SK-N-SH treated with all-trans-retinoic acid at 6 μM for 48 hours (cell line): ENCODE data around the gene IGSF9.

Experiments used
- ISL1 ChIP-seq: fragments of 250-450 bp; sonication (Bioruptor Pico); IDR thresholded peaks from 2 replicates; pipeline ENCODE4 v2.1.2; 2022; ENCODE audit warnings: mild to moderate bottlenecking, moderate library complexity
- OSR1 ChIP-seq: fragments of 250-450 bp; sonication (Bioruptor Pico); IDR thresholded peaks from 2 replicates; pipeline ENCODE4 v1.8.0; 2022; ENCODE audit warnings: moderate library complexity, mild to moderate bottlenecking, inconsistent platforms
- ZFP3 ChIP-seq: fragments of 250-450 bp; sonication (Bioruptor Pico); IDR thresholded peaks from 2 replicates; pipeline ENCODE4 v1.5.0; 2020; ENCODE audit warnings: mild to moderate bottlenecking, moderate library complexity
- ZFP30 ChIP-seq: fragments of 450-650 bp; formaldehyde crosslinking; IDR thresholded peaks from 2 replicates; pipeline ENCODE4 v1.5.0; 2022; ENCODE audit warnings: mild to moderate bottlenecking, moderate library complexity
- TF ChIP-seq, protein P1 (sequence below): fragments of 250-450 bp; sonication (Bioruptor Pico); IDR thresholded peaks from 2 replicates; pipeline ENCODE4 v1.5.1; 2021; ENCODE audit warnings: mild to moderate bottlenecking, moderate library complexity
- TF ChIP-seq, protein P2 (sequence below): fragments of 250-450 bp; sonication (Bioruptor Pico); IDR thresholded peaks from 2 replicates; pipeline ENCODE4 v1.8.0; 2021; ENCODE audit warnings: low read depth, mild to moderate bottlenecking, moderate library complexity, borderline replicate concordance

DNA sequence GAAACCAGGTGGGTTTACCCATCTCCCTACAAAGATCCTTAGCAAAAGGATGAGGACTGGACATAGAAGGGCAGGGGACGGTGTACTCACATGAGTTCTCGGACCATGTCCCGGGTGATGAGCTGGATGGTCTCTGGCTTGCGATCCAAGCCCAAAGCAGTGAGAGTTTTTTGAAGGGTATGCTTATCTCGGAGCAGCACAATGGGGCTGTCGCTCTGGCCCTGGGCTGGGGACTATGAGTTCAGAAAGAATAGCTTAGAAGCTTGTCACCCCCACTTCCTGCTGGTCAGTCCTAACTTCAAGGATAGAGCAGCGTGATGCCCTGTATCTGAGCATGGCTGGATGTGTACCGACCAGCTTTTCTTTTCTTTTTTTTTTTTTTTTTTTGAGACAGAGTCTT lies 55.0 kb downstream of the IGSF9 start:
- no peak for TF ChIP-seq ZFP3 (CRISPR knock-in tag)
- TF ChIP-seq, protein P1, sequence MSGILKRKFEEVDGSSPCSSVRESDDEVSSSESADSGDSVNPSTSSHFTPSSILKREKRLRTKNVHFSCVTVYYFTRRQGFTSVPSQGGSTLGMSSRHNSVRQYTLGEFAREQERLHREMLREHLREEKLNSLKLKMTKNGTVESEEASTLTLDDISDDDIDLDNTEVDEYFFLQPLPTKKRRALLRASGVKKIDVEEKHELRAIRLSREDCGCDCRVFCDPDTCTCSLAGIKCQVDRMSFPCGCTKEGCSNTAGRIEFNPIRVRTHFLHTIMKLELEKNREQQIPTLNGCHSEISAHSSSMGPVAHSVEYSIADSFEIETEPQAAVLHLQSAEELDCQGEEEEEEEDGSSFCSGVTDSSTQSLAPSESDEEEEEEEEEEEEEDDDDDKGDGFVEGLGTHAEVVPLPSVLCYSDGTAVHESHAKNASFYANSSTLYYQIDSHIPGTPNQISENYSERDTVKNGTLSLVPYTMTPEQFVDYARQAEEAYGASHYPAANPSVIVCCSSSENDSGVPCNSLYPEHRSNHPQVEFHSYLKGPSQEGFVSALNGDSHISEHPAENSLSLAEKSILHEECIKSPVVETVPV: no peak
- TF ChIP-seq, protein P2, sequence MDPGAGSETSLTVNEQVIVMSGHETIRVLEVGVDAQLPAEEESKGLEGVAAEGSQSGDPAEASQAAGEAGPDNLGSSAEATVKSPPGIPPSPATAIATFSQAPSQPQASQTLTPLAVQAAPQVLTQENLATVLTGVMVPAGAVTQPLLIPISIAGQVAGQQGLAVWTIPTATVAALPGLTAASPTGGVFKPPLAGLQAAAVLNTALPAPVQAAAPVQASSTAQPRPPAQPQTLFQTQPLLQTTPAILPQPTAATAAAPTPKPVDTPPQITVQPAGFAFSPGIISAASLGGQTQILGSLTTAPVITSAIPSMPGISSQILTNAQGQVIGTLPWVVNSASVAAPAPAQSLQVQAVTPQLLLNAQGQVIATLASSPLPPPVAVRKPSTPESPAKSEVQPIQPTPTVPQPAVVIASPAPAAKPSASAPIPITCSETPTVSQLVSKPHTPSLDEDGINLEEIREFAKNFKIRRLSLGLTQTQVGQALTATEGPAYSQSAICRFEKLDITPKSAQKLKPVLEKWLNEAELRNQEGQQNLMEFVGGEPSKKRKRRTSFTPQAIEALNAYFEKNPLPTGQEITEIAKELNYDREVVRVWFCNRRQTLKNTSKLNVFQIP (CRISPR knock-in tag): no peak
- no peak for TF ChIP-seq ZFP30
- TF ChIP-seq ISL1 (CRISPR knock-in tag): no peak
- TF ChIP-seq OSR1 (CRISPR knock-in tag): no peak
